T-helper 1 cell treated with Interleukin-12 subunit alpha and Interleukin-12 subunit beta and Interleukin-4 antibody, amounts not matched to agents 30 μg/mL and 1 μg/mL, for 36 hours (primary cell): Measurements from ENCODE around the gene SNX30.

Experiments used
- H3K27ac Mint-ChIP-seq: one replicate; pipeline ENCODE4 v1.8.0; 2021; ENCODE audit warnings: mild to moderate bottlenecking, mixed read lengths
- H3K27me3 Mint-ChIP-seq: one replicate; pipeline ENCODE4 v1.8.0; 2021; ENCODE audit warnings: low read depth, mixed read lengths
- H3K36me3 Mint-ChIP-seq: one replicate; pipeline ENCODE4 v1.8.0; 2021; ENCODE audit warnings: low read depth, mixed read lengths
- H3K4me1 Mint-ChIP-seq: one replicate; pipeline ENCODE4 v1.8.0; 2021; ENCODE audit warnings: low read depth, mixed read lengths
- H3K4me3 Mint-ChIP-seq: one replicate; pipeline ENCODE4 v1.8.0; 2021; ENCODE audit warnings: mild to moderate bottlenecking, moderate library complexity, mixed read lengths
- H3K9me3 Mint-ChIP-seq: one replicate; pipeline ENCODE4 v1.8.0; 2021; ENCODE audit warnings: mixed read lengths

SNX30 gene

GRCh38 chr9:112761912-112762655 lies 11.5 kb downstream of the SNX30 start:
- peaks cover 12% of the 10 kb centered on the region for H3K36me3 Mint-ChIP-seq
- peaks cover 8% of the 10 kb centered on the region for H3K9me3 Mint-ChIP-seq
- peaks cover 18% of the 10 kb centered on the region for H3K4me1 Mint-ChIP-seq
- no peak overlapping the region for H3K27ac Mint-ChIP-seq
- no peak overlapping the region for H3K4me3 Mint-ChIP-seq
- peaks cover 6% of the 10 kb centered on the region for H3K27me3 Mint-ChIP-seq

GRCh38 chr9:112762726-112763518 lies 12.4 kb downstream of the SNX30 start:
- Mint-ChIP-seq H3K36me3 (peaks cover 9% of the 10 kb centered on the region), H3K4me1 (peaks cover 10% of the 10 kb centered on the region), H3K9me3 (peaks cover 10% of the 10 kb centered on the region), H3K27ac (no peak overlapping the region), H3K4me3 (no peak overlapping the region), H3K27me3 (peaks cover 4% of the 10 kb centered on the region)

- H3K27me3 Mint-ChIP-seq = peaks cover 3% of the 10 kb centered on the region
- H3K36me3 Mint-ChIP-seq = peaks cover 10% of the 10 kb centered on the region
- H3K9me3 Mint-ChIP-seq = peaks cover 12% of the 10 kb centered on the region
- H3K4me3 Mint-ChIP-seq = no peak overlapping the region
- no peak overlapping the region for H3K27ac Mint-ChIP-seq
- peaks cover 4% of the 10 kb centered on the region for H3K4me1 Mint-ChIP-seq
Measured at GRCh38 chr9:112764344-112764743, 13.8 kb downstream of the SNX30 start.

GRCh38 chr9:112764837-112765236 lies 14.3 kb downstream of the SNX30 start:
- H3K27ac Mint-ChIP-seq = no peak overlapping the region
- H3K27me3 Mint-ChIP-seq = peaks cover 3% of the 10 kb centered on the region
- peaks cover 5% of the 10 kb centered on the region for H3K4me1 Mint-ChIP-seq
- H3K36me3 Mint-ChIP-seq = peaks cover 10% of the 10 kb centered on the region
- H3K9me3 Mint-ChIP-seq = peaks cover 12% of the 10 kb centered on the region
- no peak overlapping the region for H3K4me3 Mint-ChIP-seq

- H3K4me1 Mint-ChIP-seq = peaks cover 6% of the 10 kb centered on the region
- H3K27me3 Mint-ChIP-seq = peaks cover 3% of the 10 kb centered on the region
- H3K4me3 Mint-ChIP-seq = no peak overlapping the region
Measured at GRCh38 chr9:112765281-112765680, 14.7 kb downstream of the SNX30 start.

GRCh38 chr9:112771359-112772214 lies 21.0 kb downstream of the SNX30 start:
- Mint-ChIP-seq H3K9me3 (peaks cover 5% of the 10 kb centered on the region), H3K36me3 (peaks cover 6% of the 10 kb centered on the region), H3K4me3 (peak overlapping the region; percentile 29), H3K27me3 (peaks cover 3% of the 10 kb centered on the region), H3K4me1 (peaks cover 27% of the 10 kb centered on the region), H3K27ac (no peak overlapping the region)

More at GRCh38 chr9:112765281-112765680, 14.7 kb downstream of the SNX30 start:
- H3K36me3 Mint-ChIP-seq = peaks cover 10% of the 10 kb centered on the region
- peaks cover 12% of the 10 kb centered on the region for H3K9me3 Mint-ChIP-seq
- H3K27ac Mint-ChIP-seq = no peak overlapping the region

GRCh38 chr9:112772215-112772509 lies 21.6 kb downstream of the SNX30 start:
- H3K4me3 Mint-ChIP-seq = peak overlapping the region; percentile 29

GRCh38 chr9:112772551-112772950 lies 22.0 kb downstream of the SNX30 start:
- Mint-ChIP-seq H3K27me3 (peaks cover 3% of the 10 kb centered on the region), H3K27ac (no peak overlapping the region), H3K4me3 (no peak overlapping the region), H3K36me3 (peaks cover 6% of the 10 kb centered on the region), H3K9me3 (peaks cover 4% of the 10 kb centered on the region), H3K4me1 (peaks cover 27% of the 10 kb centered on the region)

More at GRCh38 chr9:112772215-112772509, 21.6 kb downstream of the SNX30 start:
- peaks cover 6% of the 10 kb centered on the region for H3K36me3 Mint-ChIP-seq
- H3K9me3 Mint-ChIP-seq = peaks cover 4% of the 10 kb centered on the region
- H3K27ac Mint-ChIP-seq = no peak overlapping the region
- peaks cover 27% of the 10 kb centered on the region for H3K4me1 Mint-ChIP-seq
- H3K27me3 Mint-ChIP-seq = peaks cover 3% of the 10 kb centered on the region

GRCh38 chr9:112774006-112774996 lies 23.7 kb downstream of the SNX30 start:
- no peaks in the 10 kb centered on the region for H3K9me3 Mint-ChIP-seq
- H3K27me3 Mint-ChIP-seq = no peaks in the 10 kb centered on the region
- peaks cover 30% of the 10 kb centered on the region for H3K4me1 Mint-ChIP-seq
- no peak overlapping the region for H3K27ac Mint-ChIP-seq
- peaks cover 1% of the 10 kb centered on the region for H3K36me3 Mint-ChIP-seq
- H3K4me3 Mint-ChIP-seq = no peak overlapping the region

- no peaks in the 10 kb centered on the region for H3K9me3 Mint-ChIP-seq
- peaks cover 3% of the 10 kb centered on the region for H3K27me3 Mint-ChIP-seq
- no peak overlapping the region for H3K4me3 Mint-ChIP-seq
- H3K36me3 Mint-ChIP-seq = no peaks in the 10 kb centered on the region
- peaks cover 18% of the 10 kb centered on the region for H3K4me1 Mint-ChIP-seq
- no peak overlapping the region for H3K27ac Mint-ChIP-seq
Measured at GRCh38 chr9:112777914-112778313, 27.4 kb downstream of the SNX30 start.

- Mint-ChIP-seq H3K4me1 (peaks cover 12% of the 10 kb centered on the region), H3K27me3 (peaks cover 9% of the 10 kb centered on the region), H3K4me3 (no peak overlapping the region), H3K36me3 (no peaks in the 10 kb centered on the region), H3K9me3 (no peaks in the 10 kb centered on the region), H3K27ac (no peak overlapping the region)
Measured at GRCh38 chr9:112780450-112781036, 30.0 kb downstream of the SNX30 start.

GRCh38 chr9:112782218-112782617 lies 31.7 kb downstream of the SNX30 start:
- H3K36me3 Mint-ChIP-seq = no peaks in the 10 kb centered on the region
- no peaks in the 10 kb centered on the region for H3K9me3 Mint-ChIP-seq
- H3K27me3 Mint-ChIP-seq = peaks cover 9% of the 10 kb centered on the region
- no peak overlapping the region for H3K4me3 Mint-ChIP-seq
- H3K4me1 Mint-ChIP-seq = peaks cover 20% of the 10 kb centered on the region
- no peak overlapping the region for H3K27ac Mint-ChIP-seq

- Mint-ChIP-seq H3K27me3 (peaks cover 9% of the 10 kb centered on the region), H3K9me3 (no peaks in the 10 kb centered on the region), H3K27ac (no peak overlapping the region), H3K4me1 (peaks cover 17% of the 10 kb centered on the region), H3K36me3 (no peaks in the 10 kb centered on the region), H3K4me3 (no peak overlapping the region)
Measured at GRCh38 chr9:112783551-112783954, 33.0 kb downstream of the SNX30 start.
